AG04449 (cell line): ENCODE results near the gene ORMDL2.

Experiments used
- CTCF ChIA-PET: fragments of 350-600 bp; formaldehyde crosslinking; extraction: SDS; loops from one replicate; lab custom pipeline; 2021; ENCODE audit warnings: antibody characterized with exemption; lab: Yijun Ruan, JAX
- POLR2A ChIA-PET: fragments of 400-600, 350-600 bp; formaldehyde crosslinking; extraction: SDS; loops from one replicate; lab custom pipeline; 2020; ENCODE audit warnings: antibody characterized with exemption, inconsistent platforms; lab: Yijun Ruan, JAX
- DNase-seq: peaks from one replicate; pipeline ENCODE4 v3.0.0-alpha.2; 2010; ENCODE audit warnings: low read depth, low spot score
- H3K4me3 ChIP-seq: 2 replicates; pipeline ENCODE4 v1.5.1; 2011; ENCODE audit warnings: low read depth, mild to moderate bottlenecking, control low read depth, low read length
- TF ChIP-seq, protein P1 (sequence below): IDR thresholded peaks from one replicate; pipeline ENCODE4 v1.5.1; 2011; ENCODE audit warnings: mild to moderate bottlenecking, moderate library complexity, low read length, control low read depth, inconsistent platforms; ENCODE audit not compliant: insufficient read depth; ENCODE audit errors: missing control alignments

The ORMDL2 gene

DNA sequence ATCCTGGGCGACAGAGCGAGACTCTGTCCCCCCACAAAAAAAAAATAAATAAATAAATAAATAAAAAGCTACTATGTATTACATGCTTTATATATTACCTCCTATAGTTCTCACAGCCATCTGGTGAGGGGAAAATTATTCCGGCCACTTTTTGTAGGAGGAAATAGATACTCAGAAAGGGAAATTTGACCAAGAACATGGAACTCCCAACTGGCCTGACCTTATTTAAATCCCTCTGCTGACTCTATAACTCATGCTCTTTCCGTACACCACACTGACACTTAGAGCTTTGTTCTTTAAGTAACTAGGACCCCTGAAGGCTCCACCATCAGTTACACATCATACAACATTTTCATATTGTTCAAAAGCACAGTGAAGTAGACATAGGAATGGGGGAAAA lies 27.1 kb downstream of the ORMDL2 start:
- DNase-seq, result no peak
- H3K4me3 ChIP-seq, result no peak overlapping the region
- TF ChIP-seq, protein P1, sequence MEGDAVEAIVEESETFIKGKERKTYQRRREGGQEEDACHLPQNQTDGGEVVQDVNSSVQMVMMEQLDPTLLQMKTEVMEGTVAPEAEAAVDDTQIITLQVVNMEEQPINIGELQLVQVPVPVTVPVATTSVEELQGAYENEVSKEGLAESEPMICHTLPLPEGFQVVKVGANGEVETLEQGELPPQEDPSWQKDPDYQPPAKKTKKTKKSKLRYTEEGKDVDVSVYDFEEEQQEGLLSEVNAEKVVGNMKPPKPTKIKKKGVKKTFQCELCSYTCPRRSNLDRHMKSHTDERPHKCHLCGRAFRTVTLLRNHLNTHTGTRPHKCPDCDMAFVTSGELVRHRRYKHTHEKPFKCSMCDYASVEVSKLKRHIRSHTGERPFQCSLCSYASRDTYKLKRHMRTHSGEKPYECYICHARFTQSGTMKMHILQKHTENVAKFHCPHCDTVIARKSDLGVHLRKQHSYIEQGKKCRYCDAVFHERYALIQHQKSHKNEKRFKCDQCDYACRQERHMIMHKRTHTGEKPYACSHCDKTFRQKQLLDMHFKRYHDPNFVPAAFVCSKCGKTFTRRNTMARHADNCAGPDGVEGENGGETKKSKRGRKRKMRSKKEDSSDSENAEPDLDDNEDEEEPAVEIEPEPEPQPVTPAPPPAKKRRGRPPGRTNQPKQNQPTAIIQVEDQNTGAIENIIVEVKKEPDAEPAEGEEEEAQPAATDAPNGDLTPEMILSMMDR, result no peak
- ChIA-PET CTCF (interaction anchor here (0.6 to 3.7 kb wide), 4 partner anchors 21 to 151 kb away, joined by 3 to 21 read pairs (median 4); no protein-coding TSS in a partner anchor), POLR2A (no interaction called here)

DNA sequence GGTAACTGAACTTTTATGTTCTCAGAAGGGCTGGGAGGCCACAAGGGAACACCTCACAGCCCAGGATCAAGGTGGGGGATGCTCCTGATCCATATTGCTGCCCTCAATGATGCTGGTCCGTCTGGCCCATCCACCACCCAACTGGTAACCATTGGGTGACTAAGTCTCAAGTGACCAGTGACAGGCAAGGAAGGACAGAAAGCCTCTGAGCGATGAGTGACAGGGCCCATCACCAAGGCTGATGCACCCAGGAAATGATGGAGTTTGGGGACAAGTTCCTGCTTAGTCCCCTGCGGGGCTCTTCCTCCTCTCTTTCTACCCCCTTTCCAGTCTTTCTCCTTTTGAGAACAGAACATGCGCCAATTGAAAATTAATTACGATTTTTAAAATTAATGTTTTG lies 27.5 kb downstream of the ORMDL2 start:
- DNase-seq, result no peak
- TF ChIP-seq, protein P1, result no peak
- ChIA-PET CTCF (interaction anchor here (0.6 to 3.7 kb wide), 4 partner anchors 21 to 150 kb away, joined by 3 to 21 read pairs (median 4); no protein-coding TSS in a partner anchor), POLR2A (no interaction called here)
- no peak overlapping the region for H3K4me3 ChIP-seq

DNA sequence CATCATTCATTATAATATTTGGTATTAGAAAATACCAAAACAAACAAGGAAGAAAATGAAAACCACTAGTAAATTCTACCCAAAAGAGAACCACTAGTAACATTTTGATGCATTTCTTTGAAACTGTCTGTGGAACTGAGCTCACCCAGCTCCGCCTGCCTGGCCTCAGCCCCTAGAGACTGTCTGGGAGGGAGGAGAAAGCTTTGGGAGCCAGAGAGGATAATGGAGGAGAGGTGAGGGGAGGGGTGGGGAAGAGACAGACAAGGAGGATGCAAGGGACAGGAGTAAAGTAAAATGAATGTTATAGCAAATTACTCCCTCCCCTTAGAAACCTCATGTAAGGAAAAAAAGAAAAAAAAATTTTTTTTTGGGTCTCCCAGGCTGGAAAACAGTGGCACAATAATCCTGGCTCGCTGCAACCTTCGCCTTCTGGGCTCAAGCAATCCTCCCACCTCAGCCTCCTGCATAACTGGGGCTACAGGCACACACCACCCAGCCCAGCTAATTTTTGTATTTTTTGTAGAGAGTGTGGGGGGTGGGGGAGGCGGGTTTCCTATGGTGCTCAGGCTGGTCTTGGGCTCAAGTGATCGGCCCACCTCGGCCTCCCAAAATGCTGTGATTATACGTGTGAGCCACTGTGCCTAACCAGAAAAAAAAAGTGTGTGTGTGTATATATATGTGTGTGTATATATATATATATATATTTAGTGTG lies 28.1 kb downstream of the ORMDL2 start:
- H3K4me3 ChIP-seq, result no peak overlapping the region
- ChIA-PET POLR2A (interaction anchor here (2.3 kb wide), 1 partner anchor 16 kb away, joined by 31 read pairs; the partner anchor contains the start of gene DNAJC14), CTCF (interaction anchor here (1.1 kb wide), 1 partner anchor 94 kb away, joined by 4 read pairs; no protein-coding TSS in a partner anchor)
- DNase-seq, result no peak
- TF ChIP-seq, protein P1, result no peak

DNA sequence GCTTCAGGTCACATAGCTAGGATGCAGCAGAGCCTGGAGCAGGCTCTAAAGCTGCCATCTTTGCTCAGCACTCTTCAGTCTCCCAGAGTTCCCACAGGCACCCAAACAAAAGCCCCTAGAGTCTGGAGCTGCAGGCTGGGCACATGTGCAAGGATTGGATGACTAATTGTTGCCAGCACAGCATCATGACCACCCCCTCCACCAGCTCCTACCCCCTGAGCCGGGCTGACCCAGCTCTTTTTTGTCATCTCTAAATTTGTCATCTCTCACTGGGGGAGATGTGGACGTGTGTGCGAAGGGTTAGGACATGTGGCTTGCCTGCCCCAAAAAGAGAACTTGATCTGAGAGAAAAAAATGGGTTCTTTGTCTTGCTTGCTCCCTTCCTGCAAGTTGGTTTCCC lies 29.2 kb downstream of the ORMDL2 start:
- TF ChIP-seq, protein P1, result no peak
- CTCF ChIA-PET, result interaction anchor here (1.5 to 1.9 kb wide), 4 partner anchors 16 to 85 kb away, joined by 4 to 15 read pairs (median 5); no protein-coding TSS in a partner anchor
- no peak overlapping the region; the same call in 1 of the 2 replicates for H3K4me3 ChIP-seq
- peak; percentile 40 for DNase-seq
- POLR2A ChIA-PET, result interaction anchor here (0.6 to 2.3 kb wide), 10 partner anchors 8 to 118 kb away, joined by 3 to 31 read pairs (median 4); partner anchors contain the start of genes CD63, DNAJC14, ORMDL2 and SARNP

DNA sequence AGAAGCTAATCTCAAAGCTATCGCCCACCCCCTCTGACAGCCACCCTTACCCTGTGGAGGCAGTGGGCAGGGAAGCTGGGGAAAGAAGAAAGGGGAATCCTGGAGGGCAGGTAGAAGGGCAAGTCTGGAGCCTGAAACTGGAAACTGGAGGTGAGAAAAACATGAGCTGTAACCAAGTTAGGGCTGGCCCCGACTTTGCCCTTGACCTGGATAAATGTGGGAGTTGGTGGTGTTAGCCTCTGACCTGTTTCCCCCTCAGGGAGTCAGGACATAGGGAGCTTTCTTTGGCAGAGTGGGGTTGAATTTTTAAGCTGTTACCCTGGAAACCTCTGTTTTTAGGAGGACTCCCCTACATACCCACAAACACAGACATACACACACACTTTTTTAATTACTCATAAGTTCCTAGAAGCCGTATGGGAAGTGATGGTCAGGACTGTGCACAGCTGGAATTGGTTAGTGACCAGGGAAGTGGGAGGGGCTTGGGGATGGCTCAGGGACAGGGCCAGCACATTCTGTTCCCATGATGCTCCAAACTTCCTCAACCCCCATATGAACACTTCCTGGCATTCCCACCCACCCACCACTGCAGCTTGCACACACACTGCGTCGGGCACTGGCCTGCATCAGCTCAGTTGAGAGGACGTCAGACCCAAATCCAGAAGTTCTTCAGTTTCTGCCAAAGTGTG lies 29.9 kb downstream of the ORMDL2 start:
- H3K4me3 ChIP-seq, result peak overlapping the region; percentile 47
- POLR2A ChIA-PET, result interaction anchor here (0.6 to 2.3 kb wide), 13 partner anchors 9 to 270 kb away, joined by 3 to 31 read pairs (median 4); partner anchors contain the start of genes CD63, DNAJC14, ORMDL2 and RAB5B

More for the DNA sequence above, 29.9 kb downstream of the ORMDL2 start:
- DNase-seq, result peak; percentile 98
- TF ChIP-seq, protein P1, result no peak
- CTCF ChIA-PET, result interaction anchor here (1.5 to 1.9 kb wide), 4 partner anchors 17 to 84 kb away, joined by 4 to 15 read pairs (median 5); no protein-coding TSS in a partner anchor
